ENCODE data around the gene MDH1B.
"Not testable (repeated sequence)": the region's sequence is repeated elsewhere in the genome, so short reads cannot be mapped to it uniquely, and the experiment has no call there.

MDH1B gene

GRCh38 chr2:206728277-206729199, 36.6 kb downstream of the MDH1B start:
- TF ChIP-seq CTCF (conservative IDR thresholded peaks at IDR 0.05; ENCODE audit: low read length), result no peak
- no peak for DNase-seq (ENCODE audit: low read depth)
- no peak overlapping the region for H3K4me3 ChIP-seq (ENCODE audit: low read length)

DNA sequence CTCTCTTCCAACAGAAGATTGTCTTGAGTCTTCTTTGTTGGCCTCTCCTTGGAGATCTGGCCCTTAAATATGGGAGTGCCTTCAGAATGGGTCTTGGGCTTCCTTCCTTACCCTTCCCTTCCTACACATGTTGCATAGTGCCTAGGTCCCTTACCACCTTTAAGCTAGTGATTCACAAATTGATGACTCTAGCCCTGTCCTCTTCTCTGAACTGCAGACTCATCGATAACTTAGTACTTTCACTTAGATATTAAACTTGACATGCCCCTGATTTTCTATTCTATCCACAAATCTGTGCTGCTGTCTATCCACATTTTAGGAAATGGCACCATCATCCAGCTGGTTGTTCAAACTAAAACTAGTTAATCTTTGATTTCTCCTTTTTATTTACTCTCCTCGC, 37.8 kb downstream of the MDH1B start:
- H3K4me3 ChIP-seq (ENCODE audit: low read length), result no peak overlapping the region
- no peak for TF ChIP-seq CTCF (conservative IDR thresholded peaks at IDR 0.05; ENCODE audit: low read length)

DNA sequence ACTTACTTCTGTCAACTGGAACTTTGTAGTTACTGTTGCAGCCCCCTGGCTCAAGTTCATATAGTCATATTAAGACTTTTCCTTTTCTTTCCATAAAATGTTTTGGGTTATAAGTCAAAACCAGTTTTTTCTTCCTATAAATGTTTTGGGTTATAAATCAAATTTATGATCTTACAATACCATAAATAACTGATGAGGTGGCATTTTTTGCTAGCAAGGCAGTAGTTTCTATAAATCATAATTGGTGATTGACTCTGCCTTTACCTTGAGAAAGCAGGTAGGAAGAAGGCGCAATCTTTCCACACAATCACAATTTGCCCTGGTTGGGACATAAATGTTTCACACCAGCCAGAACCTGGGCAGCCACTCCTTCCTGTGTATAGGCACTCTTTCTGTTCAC, 41.8 kb downstream of the MDH1B start:
- DNase-seq (ENCODE audit: low read depth), result no peak
- H3K4me3 ChIP-seq (ENCODE audit: low read length), result no peak overlapping the region
- no peak for TF ChIP-seq CTCF (conservative IDR thresholded peaks at IDR 0.05; ENCODE audit: low read length)

More for the DNA sequence above, 37.8 kb downstream of the MDH1B start:
- DNase-seq (ENCODE audit: low read depth), result no peak

DNA sequence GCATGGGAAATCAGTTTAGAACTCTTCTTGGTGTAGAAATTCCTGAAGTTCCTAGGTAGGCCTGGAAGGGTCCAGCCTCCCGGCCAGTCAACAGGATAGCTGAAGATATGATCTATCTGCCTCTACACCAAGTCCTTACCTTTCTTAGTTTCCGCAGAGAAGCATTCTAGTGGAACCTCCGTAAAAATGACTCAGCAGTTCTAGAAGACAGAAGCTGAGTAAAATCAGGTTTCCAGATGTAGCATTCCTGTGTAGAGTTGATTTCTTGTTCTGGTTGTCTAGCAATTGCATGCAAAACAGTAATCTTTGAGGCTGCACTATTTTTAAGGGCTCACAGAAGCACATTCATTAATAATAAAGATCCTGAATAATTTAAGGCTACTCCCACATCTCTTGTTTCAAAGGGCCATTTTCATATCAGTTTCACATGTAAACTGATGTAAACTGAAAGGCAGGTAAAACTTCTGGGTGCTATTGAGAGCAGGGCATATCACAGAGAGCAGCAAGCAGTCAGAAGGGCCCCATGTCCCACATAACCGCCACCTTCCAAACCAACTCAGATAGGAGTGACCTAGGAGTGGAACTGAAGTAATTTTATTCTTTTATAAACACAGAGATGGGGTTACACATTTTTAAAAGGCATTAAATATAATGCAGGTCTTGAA, 43.7 kb downstream of the MDH1B start:
- no peak overlapping the region for H3K4me3 ChIP-seq (ENCODE audit: low read length)
- DNase-seq (ENCODE audit: low read depth), result no peak
- no peak for TF ChIP-seq CTCF (conservative IDR thresholded peaks at IDR 0.05; ENCODE audit: low read length)

DNA sequence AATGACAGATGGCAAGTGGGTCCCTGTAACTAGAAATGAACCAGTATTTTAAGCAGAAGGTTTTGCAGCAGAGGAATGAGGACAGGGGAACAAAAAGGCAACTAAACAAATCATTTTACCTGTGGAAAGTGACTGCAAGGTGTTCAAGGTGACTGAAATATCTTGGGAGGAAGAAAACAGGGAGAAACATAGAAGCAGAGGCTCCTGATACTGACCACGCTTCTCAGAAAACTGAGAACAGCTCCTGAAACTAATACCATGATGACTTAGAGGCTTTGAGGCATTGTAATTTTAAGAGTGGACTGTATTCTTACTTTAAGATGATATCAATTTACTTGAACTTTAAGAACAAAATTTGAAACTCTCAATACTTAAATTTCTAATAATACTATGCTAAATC, 46.8 kb downstream of the MDH1B start, which contains the start of gene DYTN:
TSS of gene DYTN (minus strand) at position 101 of the 400 bp plus-strand sequence. CDS start 117 bp downstream, outside the sequence.
- no peak for DNase-seq (ENCODE audit: low read depth)
- H3K4me3 ChIP-seq (ENCODE audit: low read length), result no peak within 1 kb of the TSS
- TF ChIP-seq CTCF (conservative IDR thresholded peaks at IDR 0.05; ENCODE audit: low read length), result no peak

GRCh38 chr2:206716623-206717022, 48.5 kb downstream of the MDH1B start:
- TF ChIP-seq CTCF (conservative IDR thresholded peaks at IDR 0.05; ENCODE audit: low read length), result no peak
- no peak for DNase-seq (ENCODE audit: low read depth)
- H3K4me3 ChIP-seq (ENCODE audit: low read length), result no peak overlapping the region

DNA sequence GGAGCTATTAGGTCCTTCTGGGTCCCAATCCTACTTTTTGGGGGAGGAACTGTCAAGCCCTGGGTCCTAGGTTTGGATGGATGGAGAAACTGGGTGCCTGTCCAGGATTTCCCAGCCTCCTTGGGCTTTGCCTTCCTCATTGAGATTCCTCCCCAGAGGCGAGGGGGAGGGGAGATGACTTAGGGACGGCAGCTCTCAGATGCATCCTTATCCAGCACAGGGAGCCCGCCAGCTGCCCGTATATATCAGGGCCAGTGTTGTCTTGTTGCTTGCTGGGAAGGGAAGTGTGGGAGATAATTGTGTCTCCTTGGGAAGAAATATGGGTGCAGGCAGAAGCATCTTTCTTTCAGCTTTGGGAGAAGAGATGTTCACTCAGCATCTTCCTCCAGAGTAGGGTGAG, 49.9 kb downstream of the MDH1B start:
- not testable (repeated sequence) for H3K4me3 ChIP-seq (ENCODE audit: low read length); DNase-seq (ENCODE audit: low read depth)

Measured in AG10803 (cell line).